ENCODE results near the gene CCDC40. TPM values are rescaled to one million over a fixed set of nuclear protein-coding genes. Genes with fewer than 3 reads are reported as not detected.

CCDC40 gene
- total RNA-seq, 1 donor from 2014 or later: 25.3 TPM

DNA sequence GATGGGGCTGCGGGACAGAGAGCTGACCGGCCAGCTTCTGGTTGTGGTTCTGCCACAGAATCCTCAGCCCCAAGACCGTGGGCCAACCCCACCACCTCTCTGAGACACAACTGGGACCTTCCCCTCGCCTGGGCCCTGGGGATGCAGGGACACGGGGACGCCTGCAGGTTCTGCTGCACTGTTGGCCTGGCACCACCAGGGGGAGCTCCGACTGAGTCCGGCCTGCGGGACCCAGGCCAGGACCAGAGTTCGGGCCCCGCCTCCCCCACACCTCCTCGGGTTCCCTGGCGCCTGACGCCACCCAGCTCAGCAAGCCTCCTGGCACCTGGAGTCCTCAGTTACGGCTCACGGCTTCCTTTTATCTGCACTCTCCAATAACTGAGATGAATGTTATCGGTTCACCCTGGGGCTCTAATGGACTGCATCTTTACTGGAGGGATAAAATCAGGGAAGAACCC lies 28.0 kb upstream of the CCDC40 start:
- H3K27ac Mint-ChIP-seq (ENCODE audit: unreplicated experiment): no peak overlapping the region

DNA sequence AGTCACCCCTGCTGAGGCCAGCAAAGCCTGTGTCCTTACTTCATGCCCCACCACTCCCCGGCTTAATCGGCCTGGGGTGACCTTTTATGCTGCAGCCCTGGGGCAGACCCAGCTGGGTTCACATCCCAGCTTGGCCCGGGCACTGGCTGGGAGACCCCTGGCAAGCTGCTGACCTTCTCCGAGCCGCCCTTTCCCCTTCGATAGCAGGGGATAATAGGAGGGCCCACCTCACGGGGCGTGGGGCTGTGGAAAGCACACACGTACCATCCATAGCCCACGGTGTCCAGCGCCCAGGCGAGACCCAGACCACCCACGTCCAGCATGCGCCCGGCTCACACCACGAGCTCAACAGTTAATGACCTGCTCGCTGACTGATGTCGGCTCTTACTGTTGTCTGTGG lies 27.6 kb upstream of the CCDC40 start:
- peaks cover 8% of the 10 kb centered on the region for H3K27me3 Mint-ChIP-seq (ENCODE audit: unreplicated experiment)
- TF ChIP-seq, protein P1, sequence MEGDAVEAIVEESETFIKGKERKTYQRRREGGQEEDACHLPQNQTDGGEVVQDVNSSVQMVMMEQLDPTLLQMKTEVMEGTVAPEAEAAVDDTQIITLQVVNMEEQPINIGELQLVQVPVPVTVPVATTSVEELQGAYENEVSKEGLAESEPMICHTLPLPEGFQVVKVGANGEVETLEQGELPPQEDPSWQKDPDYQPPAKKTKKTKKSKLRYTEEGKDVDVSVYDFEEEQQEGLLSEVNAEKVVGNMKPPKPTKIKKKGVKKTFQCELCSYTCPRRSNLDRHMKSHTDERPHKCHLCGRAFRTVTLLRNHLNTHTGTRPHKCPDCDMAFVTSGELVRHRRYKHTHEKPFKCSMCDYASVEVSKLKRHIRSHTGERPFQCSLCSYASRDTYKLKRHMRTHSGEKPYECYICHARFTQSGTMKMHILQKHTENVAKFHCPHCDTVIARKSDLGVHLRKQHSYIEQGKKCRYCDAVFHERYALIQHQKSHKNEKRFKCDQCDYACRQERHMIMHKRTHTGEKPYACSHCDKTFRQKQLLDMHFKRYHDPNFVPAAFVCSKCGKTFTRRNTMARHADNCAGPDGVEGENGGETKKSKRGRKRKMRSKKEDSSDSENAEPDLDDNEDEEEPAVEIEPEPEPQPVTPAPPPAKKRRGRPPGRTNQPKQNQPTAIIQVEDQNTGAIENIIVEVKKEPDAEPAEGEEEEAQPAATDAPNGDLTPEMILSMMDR (IDR thresholded peaks at IDR 0.05; ENCODE audit: partially characterized antibody, unreplicated experiment): no peak
- no peaks in the 10 kb centered on the region for H3K9me3 Mint-ChIP-seq (ENCODE audit: unreplicated experiment)
- H3K27ac Mint-ChIP-seq (ENCODE audit: unreplicated experiment): no peak overlapping the region
- no peaks in the 10 kb centered on the region for H3K36me3 Mint-ChIP-seq (ENCODE audit: unreplicated experiment)
- no peak for DNase-seq
- no peak overlapping the region for H3K4me3 Mint-ChIP-seq (ENCODE audit: unreplicated experiment)
- H3K4me1 Mint-ChIP-seq (ENCODE audit: low read depth, unreplicated experiment): peaks cover 10% of the 10 kb centered on the region

More for the DNA sequence above, 28.0 kb upstream of the CCDC40 start:
- Mint-ChIP-seq H3K4me1 (ENCODE audit: low read depth, unreplicated experiment) (peaks cover 10% of the 10 kb centered on the region), H3K9me3 (ENCODE audit: unreplicated experiment) (no peaks in the 10 kb centered on the region), H3K4me3 (ENCODE audit: unreplicated experiment) (no peak overlapping the region), H3K27me3 (ENCODE audit: unreplicated experiment) (peaks cover 8% of the 10 kb centered on the region), H3K36me3 (ENCODE audit: unreplicated experiment) (no peaks in the 10 kb centered on the region)
- TF ChIP-seq, protein P1 (IDR thresholded peaks at IDR 0.05; ENCODE audit: partially characterized antibody, unreplicated experiment): peak; percentile 96
- peak; percentile 87 for DNase-seq

DNA sequence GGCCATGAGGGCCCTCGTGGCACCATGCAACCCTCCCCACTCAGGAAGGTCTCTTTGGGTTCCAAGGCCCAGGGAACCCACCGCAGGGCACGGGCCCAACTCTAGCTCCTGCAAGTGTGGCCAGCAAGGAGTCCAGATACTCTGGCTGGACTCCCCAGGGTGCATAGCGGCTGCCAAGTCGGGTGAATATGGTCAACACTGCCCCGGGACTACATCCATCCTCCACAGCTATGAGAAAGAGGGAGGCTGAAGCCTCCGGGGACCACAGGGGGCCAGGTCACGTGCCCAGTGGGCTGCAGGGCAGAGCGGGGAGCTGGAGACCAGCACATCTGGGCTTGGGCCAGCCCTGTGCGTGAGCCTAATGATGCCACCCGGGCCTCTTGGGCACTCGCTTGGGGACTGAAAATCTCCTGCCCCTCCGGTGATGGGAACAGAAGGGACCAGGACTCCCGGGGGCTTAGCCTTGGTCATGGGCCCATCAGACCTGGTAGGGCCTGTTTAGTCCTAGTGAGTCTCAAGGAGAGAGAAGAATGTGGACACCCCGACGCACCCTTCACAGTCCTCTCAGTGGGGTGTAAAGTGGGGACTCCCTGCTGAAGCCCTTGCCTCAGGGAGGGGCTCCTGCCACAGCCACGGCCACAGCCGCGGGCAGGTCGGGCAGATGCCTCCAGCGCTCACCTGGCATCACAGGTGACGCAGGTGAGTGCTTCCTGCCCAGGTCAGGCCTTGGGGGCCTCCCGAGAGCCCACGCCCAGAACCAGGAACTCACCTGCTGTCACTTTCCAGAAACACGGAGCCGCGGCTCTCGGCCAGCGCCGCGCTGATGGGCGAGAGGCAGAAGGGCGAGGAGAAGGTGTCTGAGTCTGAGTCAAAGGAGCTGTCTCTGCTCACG lies 26.8 kb upstream of the CCDC40 start:
- Mint-ChIP-seq H3K4me1 (ENCODE audit: low read depth, unreplicated experiment) (peaks cover 10% of the 10 kb centered on the region), H3K27ac (ENCODE audit: unreplicated experiment) (no peak overlapping the region), H3K27me3 (ENCODE audit: unreplicated experiment) (peaks cover 6% of the 10 kb centered on the region), H3K9me3 (ENCODE audit: unreplicated experiment) (peaks cover 2% of the 10 kb centered on the region), H3K36me3 (ENCODE audit: unreplicated experiment) (no peaks in the 10 kb centered on the region), H3K4me3 (ENCODE audit: unreplicated experiment) (no peak overlapping the region)
- no peak for DNase-seq
- TF ChIP-seq, protein P1 (IDR thresholded peaks at IDR 0.05; ENCODE audit: partially characterized antibody, unreplicated experiment): no peak

DNA sequence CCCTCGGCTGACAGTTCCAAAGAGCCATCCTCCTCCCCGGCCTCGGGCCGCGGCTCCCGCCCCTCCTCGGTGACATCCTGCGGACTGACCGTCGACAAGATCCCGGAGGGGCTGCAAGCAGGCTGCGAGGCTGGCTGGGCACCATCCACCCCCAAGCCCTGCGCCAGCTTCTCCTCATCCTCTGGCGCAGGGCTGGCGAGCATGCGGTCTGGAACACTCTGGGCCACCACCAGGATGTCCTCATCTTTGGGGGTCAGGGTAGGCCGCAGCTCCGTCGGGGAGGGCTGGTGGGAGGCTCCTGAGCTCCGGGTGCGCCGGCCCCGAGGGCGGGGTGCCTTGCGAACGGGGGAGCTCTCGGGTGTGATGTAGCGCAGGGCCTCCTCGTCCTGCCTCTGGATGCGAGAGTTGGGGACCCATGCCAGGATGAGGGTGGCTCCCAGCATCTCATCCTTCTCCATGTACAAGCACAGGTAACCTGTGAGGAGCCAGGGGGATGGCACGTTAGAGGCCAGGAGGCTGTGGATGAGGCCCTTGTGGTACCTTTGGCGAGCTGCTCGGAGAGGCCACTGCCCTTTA lies 26.1 kb upstream of the CCDC40 start:
- TF ChIP-seq, protein P1 (IDR thresholded peaks at IDR 0.05; ENCODE audit: partially characterized antibody, unreplicated experiment): no peak
- H3K27me3 Mint-ChIP-seq (ENCODE audit: unreplicated experiment): peaks cover 6% of the 10 kb centered on the region
- H3K4me3 Mint-ChIP-seq (ENCODE audit: unreplicated experiment): no peak overlapping the region
- H3K4me1 Mint-ChIP-seq (ENCODE audit: low read depth, unreplicated experiment): peaks cover 12% of the 10 kb centered on the region
- H3K9me3 Mint-ChIP-seq (ENCODE audit: unreplicated experiment): peaks cover 2% of the 10 kb centered on the region
- H3K27ac Mint-ChIP-seq (ENCODE audit: unreplicated experiment): no peak overlapping the region
- no peaks in the 10 kb centered on the region for H3K36me3 Mint-ChIP-seq (ENCODE audit: unreplicated experiment)
- no peak for DNase-seq

Data from glutamatergic neuron (in vitro differentiated cells).